CD4-positive, alpha-beta T cell treated with Interleukin-21 for 1 hour (primary cell): ENCODE measurements around the gene GPC5.

ENCODE experiments used
- DNase-seq: peaks from one replicate; pipeline ENCODE4 v3.0.0-alpha.2; 2020

GPC5 gene

DNA sequence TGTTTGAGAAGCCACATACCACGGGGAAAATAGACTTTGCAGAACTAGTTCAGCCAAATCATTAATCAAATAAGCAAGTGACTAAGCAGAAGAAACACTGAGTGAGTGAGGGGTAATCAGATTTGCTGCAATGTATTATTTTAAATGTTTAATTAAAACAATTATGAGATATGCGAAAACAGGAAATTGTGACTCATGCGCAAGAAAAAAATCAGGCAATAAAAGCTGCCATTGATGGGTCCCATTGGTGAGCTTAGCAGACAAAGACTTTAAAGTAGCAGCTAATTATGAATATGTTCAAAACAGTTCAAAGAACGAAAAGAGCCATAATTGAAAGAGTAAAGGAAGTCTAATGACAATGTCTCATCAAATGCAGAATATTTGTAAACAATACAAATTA is 644.1 kb downstream of the GPC5 start:
- no peak for DNase-seq

DNA sequence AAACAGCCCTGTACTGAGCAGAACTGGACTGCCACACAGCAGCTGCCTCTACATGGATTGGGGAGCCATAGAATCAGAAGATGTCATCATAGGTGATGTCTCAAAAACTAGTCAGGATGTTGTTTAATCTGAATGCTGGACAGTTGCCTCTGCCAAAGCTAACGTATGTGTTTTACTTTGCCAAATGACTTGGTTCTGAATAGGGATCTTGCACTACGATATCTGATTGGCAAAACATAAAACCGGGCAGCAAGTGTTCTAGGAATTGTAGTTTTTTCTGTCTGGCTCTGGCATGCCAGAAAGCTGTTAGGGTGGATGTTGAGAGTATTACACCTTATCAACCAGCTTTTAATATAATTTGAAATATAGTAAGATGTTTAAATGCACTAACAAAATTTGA is 645.9 kb downstream of the GPC5 start:
- DNase-seq, result no peak

DNA sequence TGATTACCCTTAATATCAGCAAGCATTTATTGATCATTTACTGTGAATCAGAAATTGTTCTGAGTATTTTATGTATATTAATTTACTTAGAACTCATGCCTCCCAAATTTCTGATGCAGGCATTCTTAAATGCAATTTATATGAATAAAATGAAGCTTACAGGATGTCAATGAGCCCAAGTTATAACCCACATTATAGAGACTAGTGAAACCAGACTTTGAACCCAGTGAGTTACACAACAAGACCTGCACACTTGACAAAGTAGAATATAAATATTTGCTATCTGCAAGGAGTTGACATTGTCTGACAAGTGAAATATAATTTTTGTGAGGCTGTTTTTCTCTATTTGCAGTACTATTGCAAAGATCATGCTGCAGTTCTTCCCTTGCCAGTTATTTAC is 656.0 kb downstream of the GPC5 start:
- no peak for DNase-seq

GRCh38 chr13:92074658-92075057 is 676.2 kb downstream of the GPC5 start:
- DNase-seq, result no peak

GRCh38 chr13:92097337-92097903 is 699.0 kb downstream of the GPC5 start:
- no peak for DNase-seq

GRCh38 chr13:92101801-92102200 is 703.4 kb downstream of the GPC5 start:
- DNase-seq, result no peak

DNA sequence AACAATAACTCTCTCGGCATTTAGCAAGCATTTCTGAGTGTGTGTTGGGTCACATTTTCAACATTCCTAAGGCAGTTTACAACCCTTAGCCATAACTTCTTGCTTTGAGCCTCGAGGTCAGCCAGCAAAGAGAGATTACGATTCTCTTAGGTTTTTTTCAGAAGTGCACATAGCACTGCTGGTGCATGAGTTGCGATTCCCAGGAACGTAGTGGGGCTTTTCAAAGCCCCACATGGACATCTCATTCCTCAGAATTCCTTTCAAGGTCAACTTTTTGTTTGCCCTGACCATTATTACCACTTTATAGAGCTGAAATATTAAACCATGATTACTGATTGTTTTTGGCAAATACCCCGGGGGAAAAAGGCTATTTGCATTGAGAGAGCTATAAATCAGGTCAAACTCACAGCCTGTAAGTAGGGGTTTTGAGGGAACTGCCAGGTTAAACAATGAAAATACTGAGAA is 705.3 kb downstream of the GPC5 start:
- no peak for DNase-seq

- DNase-seq, result no peak
Observed at GRCh38 chr13:92122186-92122853, 723.9 kb downstream of the GPC5 start.

DNA sequence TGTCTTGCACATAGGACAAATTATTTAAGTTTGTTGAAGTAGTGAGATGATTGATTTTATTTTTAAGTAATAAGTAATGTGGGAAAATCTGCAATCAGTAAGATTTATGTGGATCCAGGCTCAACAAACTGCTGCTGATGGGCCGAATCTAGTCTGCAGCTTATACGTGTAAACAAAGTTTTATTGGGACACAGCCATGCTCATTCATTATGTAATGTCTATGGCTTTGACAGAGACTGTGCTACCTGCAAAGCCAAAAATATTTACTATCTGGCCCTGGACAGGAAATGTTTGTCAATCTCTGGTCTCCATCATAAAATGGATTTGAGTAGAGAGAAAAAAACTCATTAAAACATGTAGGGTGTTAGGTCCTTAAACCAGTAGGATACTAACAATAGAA is 728.0 kb downstream of the GPC5 start:
- DNase-seq, result no peak

- DNase-seq, result no peak
Observed at GRCh38 chr13:92135509-92135908, 737.1 kb downstream of the GPC5 start.

- no peak for DNase-seq
Observed at GRCh38 chr13:92136449-92137155, 738.2 kb downstream of the GPC5 start.

DNA sequence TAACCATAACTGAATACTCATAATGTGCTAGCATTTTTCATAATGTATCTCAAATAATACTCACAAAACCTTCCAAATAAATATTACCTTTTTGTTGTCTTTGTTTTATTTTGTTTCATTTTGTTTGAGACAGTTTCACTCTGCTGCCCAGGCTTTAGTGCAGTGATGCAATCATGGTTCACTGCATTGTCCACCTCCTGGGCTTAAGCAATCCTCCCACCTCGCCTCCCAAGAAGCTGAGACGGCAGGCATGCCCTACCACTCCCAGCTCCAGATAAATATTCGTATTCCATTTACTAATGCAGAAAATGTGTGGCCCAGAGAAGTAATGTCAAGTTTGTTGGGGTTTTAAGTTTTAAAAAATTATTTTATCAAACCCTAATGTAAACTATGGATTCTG is 739.1 kb downstream of the GPC5 start:
- no peak for DNase-seq

DNA sequence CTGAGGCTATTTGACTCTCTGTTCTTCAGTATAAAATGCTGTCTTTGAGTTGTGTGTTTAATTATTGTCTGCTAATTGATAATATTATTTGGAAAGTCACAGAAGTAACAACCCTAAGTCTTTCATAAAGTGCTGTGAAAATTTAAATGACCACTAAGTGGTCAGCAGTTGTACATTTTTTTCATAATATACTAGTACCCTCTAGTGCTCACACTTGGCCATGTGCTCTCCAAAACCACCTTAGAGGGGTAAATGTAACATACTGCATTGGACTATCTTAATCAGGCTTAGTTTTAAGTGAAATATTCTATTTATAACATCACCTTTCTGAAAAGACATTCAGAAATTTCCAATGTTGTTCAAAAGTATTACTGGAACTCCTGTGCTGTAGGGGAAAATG is 745.3 kb downstream of the GPC5 start:
- no peak for DNase-seq

DNA sequence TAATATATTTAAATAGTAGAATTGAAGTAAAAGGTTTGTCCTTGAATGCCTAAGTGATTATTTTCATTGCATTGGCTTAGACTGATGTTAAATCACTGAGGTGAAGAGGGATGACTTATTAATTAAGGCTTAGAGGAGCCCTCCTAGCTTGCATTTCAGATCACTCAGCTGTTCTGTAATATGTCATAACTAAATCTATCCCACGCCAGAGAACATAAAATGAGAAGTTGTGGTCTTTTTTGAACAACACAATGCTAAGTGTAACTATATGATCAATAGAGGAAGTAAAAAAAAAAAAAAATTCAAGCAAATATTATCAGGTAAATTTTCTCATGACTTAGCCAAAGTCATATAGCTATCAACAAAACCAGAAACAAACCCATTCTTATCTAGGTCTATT is 752.2 kb downstream of the GPC5 start:
- DNase-seq, result no peak

DNA sequence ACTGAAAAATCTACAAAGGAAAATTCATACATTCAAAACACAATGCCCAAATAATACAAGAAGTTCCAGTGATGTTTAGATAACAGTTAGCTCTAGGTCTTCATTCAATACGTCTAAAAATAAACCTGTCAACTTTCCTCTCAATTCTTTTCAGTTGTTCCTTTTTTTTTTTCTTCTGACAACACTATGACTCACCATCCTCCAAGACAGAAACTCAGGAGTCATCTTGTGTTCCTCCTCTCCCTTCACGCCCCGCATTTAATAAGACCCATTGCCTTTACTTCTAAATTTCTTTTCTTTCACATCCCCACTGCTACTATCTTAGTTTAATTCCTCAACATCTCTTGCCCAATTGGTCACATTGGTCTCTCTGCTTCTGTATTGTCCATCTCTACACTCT is 759.9 kb downstream of the GPC5 start:
- no peak for DNase-seq

- no peak for DNase-seq
Observed at GRCh38 chr13:92164822-92165221, 766.4 kb downstream of the GPC5 start.

GRCh38 chr13:92172191-92172590 is 773.8 kb downstream of the GPC5 start:
- DNase-seq, result no peak

- DNase-seq, result no peak
Observed at GRCh38 chr13:92173254-92173653, 774.8 kb downstream of the GPC5 start.

DNA sequence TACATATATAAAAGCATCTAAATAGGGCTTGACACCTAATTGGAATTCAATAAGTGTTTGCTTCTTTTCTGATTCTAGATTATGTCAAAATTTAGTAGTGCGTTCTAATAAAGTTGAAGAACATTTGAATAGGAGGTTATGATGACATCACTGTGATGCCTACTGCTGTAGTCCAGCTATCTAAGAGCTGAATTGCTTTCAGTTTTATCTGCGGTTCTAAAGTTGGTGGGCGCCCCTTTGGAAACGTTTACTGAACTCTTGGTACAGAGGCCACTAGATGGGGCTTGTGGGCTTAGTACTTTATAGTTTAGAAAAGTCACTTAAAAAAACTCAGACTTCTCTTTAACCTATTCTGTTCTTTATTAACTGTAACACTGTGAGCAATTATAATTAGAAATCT is 776.9 kb downstream of the GPC5 start:
- DNase-seq, result no peak

DNA sequence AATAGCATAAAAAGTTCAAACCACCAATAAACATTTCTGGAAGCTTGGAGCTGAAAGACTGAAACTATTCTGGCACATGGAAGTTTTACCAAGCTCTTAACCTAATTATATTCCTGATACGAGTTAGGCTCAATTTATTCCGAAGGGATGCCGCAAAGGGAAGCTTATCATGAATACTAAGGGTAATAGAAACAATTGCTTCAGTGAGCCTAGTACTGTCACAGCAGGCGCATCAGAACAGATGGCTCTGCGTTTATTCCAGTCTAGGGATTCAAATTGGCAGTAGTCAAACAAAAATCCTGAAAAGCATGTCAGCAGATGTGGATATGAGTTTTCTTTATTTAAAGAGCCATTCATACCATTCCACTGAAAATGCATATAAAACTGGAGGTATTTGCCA is 779.5 kb downstream of the GPC5 start:
- no peak for DNase-seq

- DNase-seq, result no peak
Observed at GRCh38 chr13:92179223-92179622, 780.8 kb downstream of the GPC5 start.

GRCh38 chr13:92187378-92187989 is 789.1 kb downstream of the GPC5 start:
- DNase-seq, result peak; percentile 37

GRCh38 chr13:92188574-92188973 is 790.2 kb downstream of the GPC5 start:
- no peak for DNase-seq
